CD4-positive, alpha-beta T cell (primary cell): ENCODE results near the gene ZNF544. TPM values are rescaled to one million over a fixed set of nuclear protein-coding genes. Genes with fewer than 3 reads are reported as not detected.

Source experiments
- ATAC-seq: fragments of 200-7000 bp; cut with Tn5 transposase; one replicate; pipeline ENCODE4 v1.10.0; 2022; ENCODE audit warnings: mild to moderate bottlenecking; ENCODE audit not compliant: poor library complexity
- CTCF ChIA-PET: fragments of 350-600 bp; sonication (Branson Sonifier 250); formaldehyde crosslinking; loops from one replicate; lab custom pipeline; 2021; ENCODE audit warnings: antibody characterized with exemption, inconsistent platforms; lab: Charles Lee
- POLR2A ChIA-PET: fragments of 350-600 bp; sonication (Branson Sonifier 250); formaldehyde crosslinking; loops from one replicate; lab custom pipeline; 2021; ENCODE audit warnings: antibody characterized with exemption, inconsistent platforms; lab: Charles Lee
- DNase-seq, 14 experiments: peaks; one replicate each; pipeline ENCODE4 v3.0.0-alpha.2; 2013 to 2020; ENCODE audit warnings: mixed read lengths in 2 of 14
- H3K27ac ChIP-seq, 2 donors: one replicate each; pipeline versions ENCODE4 v1.5.1 to v1.7.0; 2013; ENCODE audit warnings: low read length in 2 of 2, low read depth in 1 of 2, mild to moderate bottlenecking in 1 of 2
- H3K27me3 ChIP-seq, 2 experiments: 1 replicate in 1 of 2; 2 replicates in 1 of 2; pipeline versions ENCODE4 v1.6.1 to v1.7.0; 2013; ENCODE audit warnings: low read length in 2 of 2, control low read depth in 1 of 2, mild to moderate bottlenecking in 1 of 2, moderate library complexity in 1 of 2; ENCODE audit not compliant: insufficient read depth in 2 of 2, control insufficient read depth in 1 of 2
- H3K36me3 ChIP-seq: one replicate; pipeline ENCODE4 v1.6.1; 2013; ENCODE audit warnings: low read length, control low read depth; ENCODE audit not compliant: insufficient read depth
- H3K4me1 ChIP-seq: one replicate; pipeline ENCODE4 v1.6.1; 2013; ENCODE audit warnings: low read length, control low read depth; ENCODE audit not compliant: insufficient read depth
- H3K4me3 ChIP-seq: one replicate; pipeline ENCODE4 v1.5.1; 2013; ENCODE audit warnings: mild to moderate bottlenecking, low read length, moderate library complexity
- H3K9me3 ChIP-seq, 2 experiments: 1 replicate in 1 of 2; 2 replicates in 1 of 2; pipeline versions ENCODE4 v1.6.1 to v1.7.0; 2013; ENCODE audit warnings: low read length in 2 of 2, mild to moderate bottlenecking in 2 of 2, control low read depth in 1 of 2, moderate library complexity in 1 of 2; ENCODE audit not compliant: control insufficient read depth in 1 of 2, insufficient read depth in 1 of 2
- H3K27ac Mint-ChIP-seq: one replicate; pipeline ENCODE4 v1.8.0; 2020; ENCODE audit warnings: mixed read lengths
- H3K27me3 Mint-ChIP-seq: one replicate; pipeline ENCODE4 v1.8.0; 2021; ENCODE audit warnings: mixed read lengths
- H3K36me3 Mint-ChIP-seq: one replicate; pipeline ENCODE4 v1.8.0; 2021; ENCODE audit warnings: low read depth, mixed read lengths
- H3K4me1 Mint-ChIP-seq: one replicate; pipeline ENCODE4 v1.8.0; 2021; ENCODE audit warnings: low read depth, mixed read lengths
- H3K4me3 Mint-ChIP-seq: one replicate; pipeline ENCODE4 v1.8.0; 2020; ENCODE audit warnings: mild to moderate bottlenecking, mixed read lengths
- H3K9me3 Mint-ChIP-seq: one replicate; pipeline ENCODE4 v1.8.0; 2020; ENCODE audit warnings: mixed read lengths
- intact Hi-C, 2 experiments: fragments of 100-400 bp; cut with DNase I in 1 of 2; cut with micrococcal nuclease in 1 of 2; formaldehyde crosslinking; loops; one replicate each; pipeline versions ENCODE4 v1.15.1 to v1.9.0; 2023 to 2025; cut with DNase I, micrococcal nuclease
- total RNA-seq, 174 experiments: library from RNA in 2 of 174; stranded (reverse) in 2 of 174; gene quantifications; one replicate each; pipeline ENCODE4 v1.2.3 and lab custom pipeline; 2021 to 2026
- TF ChIP-seq, protein P1 (sequence below): fragments of 200-600 bp; IDR thresholded peaks from one replicate; pipeline ENCODE4 v1.8.0; 2022; ENCODE audit warnings: antibody characterized with exemption, mild to moderate bottlenecking

The ZNF544 gene
- total RNA-seq, 2 experiments from 2014 or later, result 6.3 to 7.2 TPM

- ATAC-seq (no peak), DNase-seq (no peak)
- Mint-ChIP-seq H3K27me3 (no peaks in the 10 kb centered on the region), H3K9me3 (no peaks in the 10 kb centered on the region), H3K4me3 (no peak overlapping the region), H3K27ac (no peak overlapping the region), H3K36me3 (peaks cover 90% of the 10 kb centered on the region), H3K4me1 (no peaks in the 10 kb centered on the region)
- CTCF ChIA-PET, result no interaction called here
- Histone ChIP-seq H3K4me3 (no peak overlapping the region), H3K36me3 (peaks cover 66% of the 10 kb centered on the region), H3K27me3 (no peaks in the 10 kb centered on the region), H3K27ac (no peak overlapping the region), H3K9me3 (peaks cover 29 to 51% of the 10 kb centered on the region in 2 experiments), H3K4me1 (no peaks in the 10 kb centered on the region)
- TF ChIP-seq, protein P1, sequence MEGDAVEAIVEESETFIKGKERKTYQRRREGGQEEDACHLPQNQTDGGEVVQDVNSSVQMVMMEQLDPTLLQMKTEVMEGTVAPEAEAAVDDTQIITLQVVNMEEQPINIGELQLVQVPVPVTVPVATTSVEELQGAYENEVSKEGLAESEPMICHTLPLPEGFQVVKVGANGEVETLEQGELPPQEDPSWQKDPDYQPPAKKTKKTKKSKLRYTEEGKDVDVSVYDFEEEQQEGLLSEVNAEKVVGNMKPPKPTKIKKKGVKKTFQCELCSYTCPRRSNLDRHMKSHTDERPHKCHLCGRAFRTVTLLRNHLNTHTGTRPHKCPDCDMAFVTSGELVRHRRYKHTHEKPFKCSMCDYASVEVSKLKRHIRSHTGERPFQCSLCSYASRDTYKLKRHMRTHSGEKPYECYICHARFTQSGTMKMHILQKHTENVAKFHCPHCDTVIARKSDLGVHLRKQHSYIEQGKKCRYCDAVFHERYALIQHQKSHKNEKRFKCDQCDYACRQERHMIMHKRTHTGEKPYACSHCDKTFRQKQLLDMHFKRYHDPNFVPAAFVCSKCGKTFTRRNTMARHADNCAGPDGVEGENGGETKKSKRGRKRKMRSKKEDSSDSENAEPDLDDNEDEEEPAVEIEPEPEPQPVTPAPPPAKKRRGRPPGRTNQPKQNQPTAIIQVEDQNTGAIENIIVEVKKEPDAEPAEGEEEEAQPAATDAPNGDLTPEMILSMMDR, result no peak
- intact Hi-C loops, result no loop called here
- POLR2A ChIA-PET, result no interaction called here
These were observed 63.2 kb downstream of the ZNF544 start for GRCh38 chr19:58291943-58292342.

DNA sequence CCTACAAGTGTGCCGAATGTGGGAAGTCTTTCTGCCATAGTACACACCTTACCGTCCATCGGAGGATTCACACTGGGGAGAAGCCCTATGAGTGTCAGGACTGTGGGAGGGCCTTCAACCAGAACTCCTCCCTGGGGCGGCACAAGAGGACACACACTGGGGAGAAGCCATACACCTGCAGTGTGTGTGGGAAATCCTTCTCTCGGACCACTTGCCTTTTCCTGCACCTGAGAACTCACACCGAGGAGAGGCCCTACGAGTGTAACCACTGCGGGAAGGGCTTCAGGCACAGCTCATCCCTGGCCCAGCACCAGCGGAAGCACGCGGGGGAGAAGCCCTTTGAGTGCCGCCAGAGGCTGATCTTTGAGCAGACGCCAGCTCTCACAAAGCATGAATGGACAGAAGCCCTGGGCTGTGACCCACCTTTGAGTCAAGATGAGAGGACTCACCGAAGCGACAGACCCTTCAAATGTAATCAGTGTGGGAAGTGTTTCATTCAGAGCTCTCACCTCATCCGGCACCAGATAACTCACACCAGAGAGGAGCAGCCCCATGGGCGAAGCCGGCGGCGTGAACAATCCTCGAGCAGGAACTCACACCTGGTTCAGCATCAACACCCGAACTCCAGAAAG, 66.1 kb downstream of the ZNF544 start:
- H3K36me3 ChIP-seq, result peaks cover 51% of the 10 kb centered on the region
- peaks cover 29 to 61% of the 10 kb centered on the region in 2 experiments for H3K9me3 ChIP-seq
- no peak overlapping the region for H3K27ac ChIP-seq
- Mint-ChIP-seq H3K4me1 (no peaks in the 10 kb centered on the region), H3K4me3 (no peak overlapping the region), H3K36me3 (peaks cover 84% of the 10 kb centered on the region), H3K27me3 (no peaks in the 10 kb centered on the region), H3K9me3 (no peaks in the 10 kb centered on the region), H3K27ac (no peak overlapping the region)
- no peaks in the 10 kb centered on the region for H3K4me1 ChIP-seq
- ATAC-seq, result no peak
- TF ChIP-seq, protein P1, result no peak
- intact Hi-C loops, result no loop called here
- ChIA-PET CTCF (interaction anchor here (1.3 kb wide), 1 partner anchor 14 kb away, joined by 3 read pairs; no protein-coding TSS in a partner anchor), POLR2A (no interaction called here)
- H3K4me3 ChIP-seq, result no peak overlapping the region
- no peaks in the 10 kb centered on the region for H3K27me3 ChIP-seq
- no peak for DNase-seq

DNA sequence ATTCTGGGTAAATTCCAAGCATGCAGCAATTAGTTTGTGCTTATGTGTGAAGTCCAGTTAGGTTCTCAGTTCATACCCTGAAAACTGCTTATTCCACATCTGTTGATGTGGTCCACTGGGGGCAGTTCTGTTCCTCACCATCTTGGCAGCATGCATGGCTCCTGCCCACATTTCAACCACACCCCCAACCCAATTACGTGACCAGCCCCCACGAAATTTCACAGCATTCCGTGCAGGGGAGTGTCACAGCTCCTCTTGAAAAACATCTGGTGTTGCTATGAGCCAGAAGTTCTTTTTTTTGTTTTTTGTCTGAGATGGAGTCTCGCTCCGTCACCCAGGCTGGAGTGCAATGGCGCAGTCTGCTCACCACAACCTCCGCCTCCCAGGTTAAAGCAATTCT, 67.4 kb downstream of the ZNF544 start:
- Histone ChIP-seq H3K4me1 (no peaks in the 10 kb centered on the region), H3K9me3 (peaks cover 29 to 55% of the 10 kb centered on the region in 2 experiments), H3K27ac (no peak overlapping the region), H3K36me3 (peaks cover 45% of the 10 kb centered on the region), H3K27me3 (no peaks in the 10 kb centered on the region), H3K4me3 (no peak overlapping the region)
- DNase-seq (no peak), ATAC-seq (no peak)
- CTCF ChIA-PET, result no interaction called here
- intact Hi-C loops, result no loop called here
- Mint-ChIP-seq H3K27ac (no peak overlapping the region), H3K9me3 (no peaks in the 10 kb centered on the region), H3K4me3 (no peak overlapping the region), H3K36me3 (peaks cover 89% of the 10 kb centered on the region), H3K27me3 (no peaks in the 10 kb centered on the region), H3K4me1 (no peaks in the 10 kb centered on the region)
- POLR2A ChIA-PET, result no interaction called here
- TF ChIP-seq, protein P1, result no peak
